Activated CD8-positive, alpha-beta memory T cell treated with anti-CD3 and anti-CD28 coated beads for 4 hours (primary cell): Measurements from ENCODE around the gene IRF7.
"Not testable (repeated sequence)": the region's sequence is repeated elsewhere in the genome, so short reads cannot be mapped to it uniquely, and the experiment has no call there.

Experiments used
- DNase-seq, 2 donors: peaks; one replicate each; pipeline ENCODE4 v3.0.0-alpha.2; 2020; ENCODE audit warnings: low read depth in 2 of 2

Gene IRF7

DNA sequence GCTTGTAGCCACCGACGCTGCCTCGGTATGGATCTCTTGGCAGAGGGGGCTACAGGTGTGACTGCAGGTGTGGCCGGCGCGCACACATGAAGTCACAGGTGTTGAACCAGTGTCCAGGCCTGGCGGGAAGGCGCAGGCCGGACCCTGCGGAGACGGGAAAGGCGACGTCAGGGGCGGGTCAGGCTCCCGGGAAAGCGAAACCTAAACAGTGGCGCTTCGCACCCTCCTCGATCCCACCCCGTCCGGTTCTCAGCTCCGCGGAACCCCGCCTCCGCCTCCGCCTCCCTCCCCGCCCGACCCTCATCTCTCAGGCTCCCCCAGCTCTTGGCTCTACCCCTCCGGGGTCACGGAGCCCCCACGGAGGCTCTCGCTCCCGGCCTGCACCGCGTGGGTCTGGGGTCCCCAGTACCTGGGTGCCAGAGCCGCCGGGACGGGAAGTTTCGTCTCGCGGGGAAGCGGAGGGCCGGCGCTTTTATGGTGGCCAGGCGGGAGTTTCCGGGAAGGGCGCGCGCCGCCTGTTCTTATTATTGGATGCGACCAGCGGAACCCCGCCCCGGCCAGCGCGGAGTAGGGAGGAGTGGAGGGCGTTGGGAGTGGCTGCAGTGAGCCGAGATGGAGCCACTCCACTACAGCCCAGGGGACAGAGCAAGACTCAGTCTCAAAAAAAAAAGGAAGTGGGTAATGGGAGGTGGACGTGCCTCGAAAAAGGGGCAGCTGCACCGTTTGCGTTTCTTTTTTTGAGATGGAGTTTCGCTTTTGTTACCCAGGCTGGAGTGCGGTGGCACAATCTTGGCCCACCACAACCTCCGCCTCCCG lies at the start of gene IRF7:
Gene IRF7 (minus strand): TSS at position 447 of the 816 bp plus-strand sequence. CDS start 586 bp downstream, outside the sequence.
- peak; percentile 72 to 74 for DNase-seq

DNA sequence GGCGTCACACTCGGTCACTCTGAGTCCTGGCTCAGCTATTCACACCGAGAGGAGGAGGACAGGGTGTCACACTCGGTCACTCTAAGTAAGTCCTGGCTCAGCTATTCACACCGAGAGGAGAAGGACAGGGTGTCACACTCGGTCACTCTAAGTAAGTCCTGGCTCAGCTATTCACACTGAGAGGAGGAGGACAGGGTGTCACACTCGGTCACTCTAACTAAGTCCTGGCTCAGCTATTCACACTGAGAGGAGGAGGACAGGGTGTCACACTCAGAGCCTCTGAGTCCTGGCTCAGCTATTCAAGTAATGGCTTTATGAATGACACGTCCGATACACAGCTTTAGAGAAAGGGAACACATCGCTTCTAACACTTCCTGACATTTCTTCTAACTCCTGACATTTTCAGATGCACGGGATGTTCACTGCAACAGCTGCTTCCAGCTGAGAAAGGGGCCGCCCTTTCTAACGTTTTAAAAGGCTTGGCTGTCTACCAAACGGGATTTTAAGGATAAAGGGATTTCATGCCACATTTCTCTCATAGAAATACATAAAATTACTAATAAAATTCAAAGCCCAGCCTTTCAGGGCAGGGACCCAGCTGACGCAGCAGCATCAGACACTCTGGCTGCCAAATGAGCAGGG lies 49.4 kb upstream of the IRF7 start:
- no peak for DNase-seq

DNA sequence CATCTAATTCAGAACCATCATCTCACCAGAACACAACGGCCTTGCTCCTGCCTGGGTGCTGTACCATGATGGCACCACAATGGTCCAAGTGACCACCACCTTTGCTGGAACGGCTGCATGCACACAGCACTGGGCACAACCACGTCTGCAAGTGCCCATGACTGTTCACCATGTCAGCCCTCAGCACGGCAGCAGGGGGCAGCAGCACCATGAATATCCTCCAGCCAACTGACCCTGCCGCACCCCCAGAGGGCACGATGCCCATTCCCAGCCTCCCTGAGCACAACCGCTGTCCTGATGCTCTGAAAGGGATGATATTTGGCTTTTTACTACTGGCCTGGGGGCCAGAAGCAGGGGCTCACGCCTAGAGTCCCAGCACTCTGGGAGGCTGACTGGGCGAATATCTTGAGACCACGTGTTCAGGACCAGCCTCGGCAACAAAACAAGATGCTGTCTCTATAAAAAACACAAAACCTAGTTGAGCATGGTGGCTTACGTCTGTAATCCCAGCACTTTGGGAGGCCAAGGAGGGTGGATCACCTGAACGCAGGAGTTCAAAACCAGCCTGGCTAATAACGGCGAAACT lies 47.0 kb upstream of the IRF7 start:
- DNase-seq: no peak

DNA sequence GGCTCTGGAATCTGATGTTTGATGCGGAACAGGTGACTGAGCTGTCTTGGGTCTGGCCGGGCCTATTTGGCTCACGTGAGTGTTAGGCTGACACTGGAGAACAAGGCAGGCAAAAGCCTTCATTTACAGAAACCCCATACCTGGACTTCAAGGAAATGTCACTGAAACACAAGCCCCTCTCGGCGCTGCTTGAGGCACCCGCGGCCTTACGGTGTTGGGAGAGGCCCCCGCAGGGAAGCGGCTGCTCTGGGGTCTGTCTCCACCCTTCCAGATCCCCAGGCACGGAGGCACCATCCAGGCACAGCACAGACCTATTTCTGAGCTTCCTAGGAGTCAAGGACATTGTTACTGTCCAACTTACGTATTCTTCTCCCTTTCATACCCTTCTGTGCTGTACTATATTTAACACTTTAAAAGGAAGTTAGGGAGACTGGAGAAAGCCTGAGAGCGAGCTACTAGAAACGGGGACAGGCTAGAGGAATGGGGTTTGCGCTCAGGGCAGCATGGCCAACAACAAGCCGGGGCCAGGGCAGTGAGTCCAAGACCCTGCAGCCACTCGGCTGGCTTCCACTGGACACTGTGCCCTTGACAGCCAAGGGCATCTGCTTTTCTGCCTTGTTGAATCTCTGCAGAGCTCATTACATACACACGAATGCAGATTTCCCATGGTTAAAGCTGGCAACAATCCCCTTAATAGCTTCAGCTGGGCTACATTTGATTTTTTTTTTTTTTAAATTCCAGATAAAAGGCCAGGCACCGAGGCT lies 45.1 kb upstream of the IRF7 start:
- no peak for DNase-seq

DNA sequence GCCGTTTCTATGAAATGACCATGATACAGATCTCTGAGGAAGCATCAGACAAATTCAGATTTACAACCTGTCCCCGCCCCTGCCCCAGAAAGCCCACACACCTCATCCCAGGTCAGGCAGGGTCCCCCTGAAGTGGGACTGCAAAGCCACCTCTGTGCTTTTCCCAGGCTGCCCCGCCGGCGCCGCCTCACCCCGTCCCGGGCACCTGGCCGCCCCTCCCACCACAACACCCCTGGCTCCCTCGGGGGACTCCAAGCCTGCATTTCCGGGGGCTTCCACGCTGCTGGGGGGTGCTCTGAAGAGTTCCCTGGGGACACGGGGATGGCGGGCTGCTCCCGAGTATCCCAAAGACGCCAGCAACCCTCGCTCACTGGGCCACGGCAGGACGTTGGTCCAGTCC lies 44.5 kb upstream of the IRF7 start:
- no peak for DNase-seq

DNA sequence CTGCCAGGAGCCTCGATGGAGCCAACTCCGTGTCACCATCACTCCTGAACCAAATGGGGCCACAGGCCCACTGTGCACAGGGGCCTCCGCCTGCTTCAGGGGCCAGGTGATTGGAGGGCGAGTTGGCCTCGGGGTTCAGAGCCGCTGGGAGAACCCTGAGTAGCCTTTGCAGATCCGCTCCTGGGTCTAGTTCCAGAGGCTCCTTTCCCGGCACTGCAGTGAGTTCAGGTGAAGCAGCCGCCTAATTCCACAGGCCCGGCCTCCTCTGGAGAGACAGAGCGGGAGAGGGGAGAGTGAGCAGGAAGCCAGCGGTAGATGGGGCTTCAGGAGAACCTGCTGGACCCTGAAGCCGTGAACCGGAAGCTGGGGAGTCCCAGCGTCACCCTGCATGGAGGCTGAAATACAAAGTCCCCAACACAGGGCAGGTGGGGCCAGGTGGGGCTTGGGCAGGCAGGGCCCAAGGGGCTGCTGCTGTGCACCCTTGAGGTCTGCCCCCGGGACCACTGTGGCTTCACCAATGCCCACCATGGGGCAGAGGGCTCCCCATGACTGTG lies 43.9 kb upstream of the IRF7 start:
- no peak for DNase-seq

DNA sequence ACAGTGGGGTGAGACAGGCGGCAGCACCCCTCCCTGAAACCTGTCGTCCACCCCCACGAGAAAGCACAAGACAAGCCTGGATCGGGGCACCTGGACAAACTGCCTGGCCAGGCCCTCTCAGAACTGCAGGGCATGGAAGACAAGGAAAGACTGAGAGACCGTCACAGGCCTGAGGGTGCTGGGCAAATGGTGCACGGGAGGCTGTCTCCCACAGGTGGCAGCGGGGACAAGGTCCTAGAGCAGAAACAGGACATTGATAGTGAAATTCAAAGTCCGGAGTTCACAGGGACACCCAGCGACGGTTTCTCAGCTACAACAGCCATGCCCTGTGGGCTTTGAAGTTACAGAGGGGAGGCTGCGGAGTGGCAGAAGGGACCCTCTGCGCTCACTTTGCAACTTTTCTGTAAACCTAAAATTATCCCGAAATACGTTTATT lies 42.0 kb upstream of the IRF7 start:
- no peak for DNase-seq

DNA sequence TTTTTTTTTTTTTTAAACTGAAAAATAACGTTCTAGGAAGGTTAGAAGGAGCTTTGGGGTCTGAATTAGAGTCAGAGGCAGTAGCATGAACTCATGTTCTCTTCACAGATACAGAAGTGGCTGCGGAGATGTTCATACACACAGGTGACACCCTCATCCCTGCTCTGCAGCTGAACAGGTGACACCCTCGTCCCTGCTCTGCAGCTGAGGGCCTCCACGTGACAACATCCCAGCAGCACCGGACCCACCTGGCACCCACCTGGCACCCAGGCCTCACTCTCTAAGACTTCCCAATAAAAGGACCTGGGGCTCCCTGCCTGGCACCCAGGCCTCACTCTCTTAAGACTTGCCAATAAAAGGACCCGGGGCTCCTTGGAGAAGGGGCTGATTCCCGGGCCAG lies 41.1 kb upstream of the IRF7 start:
- no peak for DNase-seq

DNA sequence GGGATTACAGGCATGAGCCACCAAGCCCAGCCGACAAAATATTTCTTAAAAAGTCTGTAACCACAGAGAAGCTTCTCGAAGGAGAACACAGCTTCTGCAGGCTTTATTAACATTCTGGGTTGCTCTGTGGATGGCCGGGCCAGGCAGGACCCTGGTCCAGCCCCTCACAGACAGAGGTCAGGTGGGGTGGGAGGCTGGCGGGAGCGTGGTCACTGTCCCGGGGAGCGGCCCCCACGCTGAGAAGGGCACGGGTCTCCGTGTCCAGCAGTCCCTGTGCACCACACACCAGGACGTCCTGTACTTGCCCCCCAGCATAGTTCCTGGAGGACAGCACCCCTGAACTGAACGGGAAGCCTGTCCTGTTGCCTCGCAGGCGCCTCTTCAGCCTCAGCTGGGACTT lies 40.7 kb upstream of the IRF7 start:
- DNase-seq: no peak

DNA sequence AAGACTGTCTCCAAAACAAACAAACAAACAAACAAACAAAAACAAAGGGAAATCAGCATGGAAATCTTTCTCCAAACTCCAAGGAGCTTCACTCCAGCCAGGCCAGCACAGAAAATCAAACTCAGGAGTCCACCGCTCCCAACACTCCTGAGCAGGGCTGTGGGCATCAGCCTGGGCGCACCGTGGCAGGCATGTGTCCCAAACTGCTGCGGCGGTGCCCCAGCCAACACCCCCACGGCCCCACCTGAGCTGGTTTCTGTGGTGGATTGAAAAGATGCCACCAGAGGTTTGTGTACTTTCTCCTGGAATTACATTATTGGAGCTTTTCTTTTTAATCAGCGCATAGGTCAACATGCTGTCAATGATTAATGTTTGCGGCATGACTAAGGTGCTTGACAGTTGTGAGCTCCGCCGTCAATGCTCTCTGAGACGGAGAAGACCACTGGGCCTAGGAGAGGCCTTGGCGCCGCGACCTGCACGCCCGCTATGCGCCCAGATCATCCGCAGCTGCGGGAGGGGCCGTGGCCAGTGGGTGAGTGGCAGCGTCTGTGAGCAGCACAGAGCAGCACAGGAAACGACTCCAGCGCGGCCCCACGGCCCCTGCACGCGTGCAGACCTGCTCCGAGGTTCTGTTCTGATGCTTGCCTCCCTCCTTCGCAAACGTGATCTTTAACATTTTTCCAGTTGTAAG lies 39.4 kb upstream of the IRF7 start:
- DNase-seq: no peak

DNA sequence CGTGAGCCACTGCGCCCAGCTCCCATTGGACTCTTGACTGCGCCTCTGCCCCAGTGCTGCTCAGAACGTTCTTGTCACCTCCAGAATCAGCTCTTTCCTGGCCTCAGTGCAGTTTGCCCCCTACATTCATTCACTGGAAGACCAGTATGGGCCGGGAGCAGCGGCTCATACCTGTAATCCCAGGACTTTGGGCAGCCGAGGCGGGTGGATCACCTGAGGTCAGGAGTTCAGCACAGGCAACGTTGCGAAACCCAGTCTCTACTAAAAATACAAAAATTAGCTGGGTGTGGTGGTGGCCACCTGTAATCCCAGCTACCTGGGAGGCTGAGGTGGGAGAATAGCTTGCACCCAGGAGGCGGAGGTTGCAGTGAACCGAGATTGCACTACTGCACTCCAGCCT lies 38.7 kb upstream of the IRF7 start:
- DNase-seq: not testable (repeated sequence)

DNA sequence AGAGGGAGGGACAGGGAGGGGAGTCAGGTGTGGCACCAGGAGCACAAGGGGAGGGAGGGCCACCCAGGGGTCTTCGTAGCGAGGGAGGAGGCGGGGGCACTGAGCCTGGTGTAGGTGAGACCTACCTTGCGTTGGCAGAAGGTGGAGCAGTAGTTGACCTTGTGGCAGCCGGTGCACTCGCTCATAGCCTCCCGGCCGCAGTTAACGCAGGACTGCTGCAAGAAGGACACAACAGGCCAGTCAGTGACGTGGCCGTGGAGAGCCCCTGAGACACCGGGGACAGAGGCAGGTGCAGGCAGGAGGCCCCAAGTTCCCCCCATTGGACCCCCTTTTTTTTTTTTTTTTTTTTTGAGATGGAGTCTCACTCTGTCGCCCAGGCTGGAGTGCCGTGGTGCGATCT lies 38.1 kb upstream of the IRF7 start:
- no peak for DNase-seq

DNA sequence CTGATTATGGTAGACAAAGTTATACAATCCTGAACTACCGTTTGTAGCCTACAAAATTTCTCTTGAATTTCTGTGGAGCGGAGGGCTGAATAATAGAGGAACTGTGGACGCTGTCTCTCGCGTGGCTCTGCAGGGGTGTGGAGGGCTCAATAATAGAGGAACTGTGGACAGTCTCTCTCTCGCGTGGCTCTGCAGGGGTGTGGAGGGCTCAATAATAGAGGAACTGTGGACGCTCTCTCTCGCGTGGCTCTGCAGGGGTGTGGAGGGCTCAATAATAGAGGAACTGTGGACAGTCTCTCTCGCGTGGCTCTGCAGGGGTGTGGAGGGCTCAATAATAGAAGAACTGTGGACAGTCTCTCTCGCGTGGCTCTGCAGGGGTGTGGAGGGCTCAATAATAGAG lies 37.4 kb upstream of the IRF7 start:
- DNase-seq: not testable (repeated sequence)

DNA sequence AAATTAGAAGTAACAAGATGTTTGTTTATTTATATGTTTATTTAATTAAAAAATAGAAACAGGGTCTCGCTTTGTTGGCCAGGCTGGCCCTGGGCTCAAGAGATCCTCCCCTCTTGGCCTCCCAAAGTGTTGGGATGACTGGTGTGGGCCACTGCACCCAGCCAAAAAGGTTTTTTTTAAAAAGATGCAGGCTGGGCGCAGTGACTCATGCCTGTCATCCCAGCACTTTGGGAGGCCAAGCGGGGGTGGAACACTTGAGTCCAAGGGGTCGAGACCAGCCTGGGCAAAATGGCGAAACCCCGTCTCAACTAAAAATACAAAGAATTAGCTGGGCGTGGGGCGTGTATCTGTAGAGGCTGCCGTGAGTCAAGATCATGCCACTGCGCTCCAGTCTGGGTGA lies 34.7 kb upstream of the IRF7 start:
- no peak for DNase-seq

DNA sequence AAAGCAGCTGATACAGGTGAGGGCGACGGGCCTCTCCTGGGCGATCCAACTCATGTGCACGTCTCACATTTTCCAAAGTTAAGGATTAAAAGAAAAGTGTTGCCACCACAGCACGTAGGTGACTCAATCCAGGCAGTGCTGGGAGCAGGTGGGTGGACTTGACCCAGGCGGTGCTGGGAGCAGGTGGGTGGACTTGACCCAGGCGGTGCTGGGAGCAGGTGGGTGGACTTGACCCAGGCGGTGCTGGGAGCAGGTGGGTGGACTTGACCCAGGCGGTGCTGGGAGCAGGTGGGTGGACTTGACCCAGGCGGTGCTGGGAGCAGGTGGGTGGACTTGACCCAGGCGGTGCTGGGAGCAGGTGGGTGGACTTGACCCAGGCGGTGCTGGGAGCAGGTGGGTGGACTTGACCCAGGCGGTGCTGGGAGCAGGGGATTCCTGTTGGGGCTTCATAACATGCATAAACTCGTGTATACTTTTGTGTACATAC lies 32.0 kb upstream of the IRF7 start:
- DNase-seq: not testable (repeated sequence)

DNA sequence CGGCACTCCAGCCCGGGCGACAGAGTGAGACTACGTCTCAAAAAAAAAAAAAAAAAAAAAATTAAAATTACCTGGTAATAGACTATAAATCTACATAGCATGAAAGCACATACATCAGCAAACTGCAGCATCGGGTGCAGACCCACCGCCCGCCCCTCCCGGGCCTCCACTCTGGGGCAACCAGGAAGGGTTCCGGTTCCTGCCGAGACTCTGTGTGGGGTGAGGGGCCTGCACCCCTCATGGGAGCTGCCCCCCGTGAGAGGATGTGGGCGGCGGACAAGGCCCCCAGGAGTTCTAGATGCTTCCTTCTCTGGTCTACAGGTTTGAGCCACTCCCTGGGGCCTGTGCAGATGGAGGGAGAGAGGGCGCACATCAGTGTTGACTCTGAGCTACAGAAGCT lies 30.5 kb upstream of the IRF7 start:
- DNase-seq: no peak

DNA sequence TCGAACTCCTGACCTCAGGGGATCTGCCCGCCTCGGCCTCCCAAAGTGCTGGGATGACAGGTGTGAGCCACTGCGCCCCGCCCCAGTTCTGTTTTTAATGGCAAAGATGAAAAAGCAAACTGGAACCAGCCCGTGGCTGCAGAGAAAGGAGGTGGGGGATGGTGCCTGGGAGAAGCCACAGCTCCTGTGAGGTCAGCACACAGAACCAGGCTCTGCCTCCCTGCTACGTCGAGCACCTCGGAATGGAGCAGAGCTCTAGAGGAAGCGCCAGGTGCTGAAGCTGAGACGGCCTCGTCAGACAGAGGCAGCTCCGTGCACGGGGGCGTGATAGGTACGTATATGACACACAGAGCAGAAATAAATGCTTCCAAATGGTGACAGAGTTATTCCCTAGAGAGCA lies 29.8 kb upstream of the IRF7 start:
- no peak for DNase-seq

DNA sequence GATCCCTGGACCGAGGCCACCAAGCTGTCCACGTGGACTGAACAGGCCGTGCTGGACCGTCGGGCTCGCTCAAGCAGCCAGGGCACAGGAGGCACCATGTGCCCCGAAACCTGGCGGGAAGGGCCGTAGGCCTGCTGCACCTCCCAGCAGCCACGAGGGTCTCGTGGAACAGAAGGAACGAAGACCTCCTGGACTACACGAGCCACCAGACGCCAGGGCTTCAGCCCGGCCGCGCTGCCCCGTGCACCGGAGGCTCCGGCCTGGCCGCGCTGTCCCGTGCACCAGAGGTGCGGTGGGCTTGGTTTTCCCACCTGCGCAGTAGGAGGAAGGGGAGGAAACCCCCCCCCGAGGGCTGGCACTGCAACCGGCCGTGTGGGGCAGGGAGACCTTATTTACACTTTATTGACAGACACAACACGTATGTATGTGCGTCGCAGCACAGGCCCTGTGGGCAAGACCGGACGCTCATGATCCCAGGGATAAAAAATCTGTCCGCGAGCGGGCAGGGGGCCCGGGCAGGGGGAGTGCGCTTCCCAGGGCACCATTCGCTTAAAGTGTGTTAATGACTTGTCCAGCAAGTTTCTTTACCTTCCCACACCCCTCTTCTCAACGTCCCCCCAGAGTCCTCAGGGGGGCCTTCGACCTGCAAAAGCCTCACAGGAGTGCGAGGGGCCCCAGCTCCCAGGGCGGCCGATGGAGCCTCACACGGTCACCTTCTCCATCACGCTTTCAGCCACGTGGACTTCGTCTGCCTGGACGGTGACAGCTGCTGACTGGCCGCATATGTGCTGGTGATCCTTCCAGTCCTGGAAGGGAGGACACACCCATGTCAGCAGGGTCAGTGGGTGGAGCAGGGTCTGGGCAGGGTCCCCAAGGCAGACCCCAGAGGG lies 28.3 kb upstream of the IRF7 start:
- no peak for DNase-seq

DNA sequence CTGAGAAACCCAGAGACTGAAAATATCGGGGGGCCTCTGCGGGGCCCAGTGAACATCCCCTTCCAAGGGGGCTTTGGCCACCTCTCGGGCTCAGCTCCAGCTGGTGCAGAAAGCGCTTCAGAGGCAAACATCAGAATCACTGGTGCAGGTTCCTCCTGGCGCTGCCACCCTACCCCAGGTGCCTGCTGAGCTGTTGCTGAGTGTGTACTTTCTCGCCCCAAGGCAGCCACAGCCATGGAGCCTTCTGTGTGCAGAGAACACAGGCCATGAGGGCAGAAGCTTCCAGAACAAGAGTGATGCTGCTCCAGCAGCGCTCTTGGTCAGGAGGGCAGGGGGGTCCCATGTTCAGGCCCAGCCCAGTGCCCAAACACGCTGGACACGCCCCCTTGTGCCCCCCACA lies 27.6 kb upstream of the IRF7 start:
- no peak for DNase-seq

DNA sequence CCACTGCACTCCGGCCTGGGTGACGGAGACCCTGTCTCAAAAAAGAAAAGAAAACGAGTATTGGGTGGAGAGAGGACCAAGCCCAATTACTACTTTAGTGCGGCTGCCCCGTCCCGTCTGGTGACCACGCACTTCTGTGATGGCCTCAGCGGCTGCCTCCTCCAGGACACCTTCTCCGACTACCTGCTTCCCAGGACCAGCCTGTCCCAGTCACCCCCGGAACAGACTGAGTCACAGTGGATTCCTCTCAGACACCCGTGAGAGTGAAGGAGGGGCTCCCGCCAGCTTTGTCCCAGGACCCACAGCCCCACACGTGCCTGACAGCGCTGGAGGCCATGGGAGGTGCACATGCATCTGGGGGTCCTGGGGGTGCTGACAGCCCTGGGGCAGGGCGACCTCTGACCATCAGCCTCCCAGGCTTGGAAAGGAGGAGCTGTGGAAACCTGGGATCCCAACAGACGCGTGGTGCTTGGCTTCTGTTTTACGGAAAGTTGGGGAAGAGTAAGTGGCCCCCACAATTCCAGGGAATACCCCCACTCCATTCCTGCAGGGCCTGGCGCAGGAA lies 26.1 kb upstream of the IRF7 start:
- DNase-seq: no peak
